GM10266 (cell line): ENCODE results near the gene FAM156A.
A peak's percentile ranks its signal among the peaks of the same experiment; 100 is the strongest.
"Not testable (repeated sequence)": the region's sequence is repeated elsewhere in the genome, so short reads cannot be mapped to it uniquely, and the experiment has no call there.

Experiments
- DNase-seq: peaks from one replicate; pipeline ENCODE4 v3.0.0; 2012; ENCODE audit errors: extremely low spot score
- CTCF ChIP-seq: IDR thresholded peaks from 2 replicates; pipeline ENCODE4 v1.5.1; 2012; ENCODE audit warnings: mild to moderate bottlenecking, low read depth; ENCODE audit not compliant: control insufficient read depth, insufficient read depth; ENCODE audit errors: missing control alignments

Gene FAM156A

GRCh38 chrX:52934704-52935469 is 23.4 kb downstream of the FAM156A start:
- peak; percentile 70 for TF ChIP-seq CTCF
- peak; percentile 68 for DNase-seq

- peak; percentile 22 for DNase-seq
- TF ChIP-seq CTCF = no peak
Observed at GRCh38 chrX:52933976-52934703, 24.2 kb downstream of the FAM156A start.

- DNase-seq = no peak
- no peak for TF ChIP-seq CTCF
Observed at GRCh38 chrX:52933213-52933612, 25.1 kb downstream of the FAM156A start.

GRCh38 chrX:52930214-52930613 is 28.1 kb downstream of the FAM156A start:
- DNase-seq = not testable (repeated sequence)

GRCh38 chrX:52923781-52924241 is 34.5 kb downstream of the FAM156A start:
- no peak for DNase-seq
- TF ChIP-seq CTCF = no peak

- DNase-seq = not testable (repeated sequence)
Observed at GRCh38 chrX:52914704-52915103, 43.6 kb downstream of the FAM156A start.

GRCh38 chrX:52913681-52914080 is 44.6 kb downstream of the FAM156A start:
- not testable (repeated sequence) for DNase-seq

- not testable (repeated sequence) for DNase-seq
Observed at GRCh38 chrX:52909313-52909969, 48.9 kb downstream of the FAM156A start.

- DNase-seq = not testable (repeated sequence)
Observed at GRCh38 chrX:52907900-52908299, 50.4 kb downstream of the FAM156A start.

- DNase-seq = not testable (repeated sequence)
Observed at GRCh38 chrX:52907137-52907536, 51.2 kb downstream of the FAM156A start.

GRCh38 chrX:52906072-52906471 is 52.2 kb downstream of the FAM156A start:
- DNase-seq = not testable (repeated sequence)

- DNase-seq = not testable (repeated sequence)
Observed at GRCh38 chrX:52905531-52905930, 52.8 kb downstream of the FAM156A start.
